GM12878 (cell line): ENCODE measurements around the gene RIPK3. TPM values are rescaled to one million over a fixed set of nuclear protein-coding genes. Genes with fewer than 3 reads are reported as not detected.

Source experiments
- EED ChIP-seq: sonication (generic); IDR thresholded peaks from 2 replicates; pipeline ENCODE4 v1.6.1; 2016; ENCODE audit warnings: antibody characterized with exemption, low read depth
- EGR1 ChIP-seq, 2 experiments: IDR thresholded peaks; 1 replicate in 1 of 2; 2 replicates in 1 of 2; pipeline ENCODE4 v1.6.1; 2011 to 2012; ENCODE audit warnings: low read depth in 2 of 2, low read length in 2 of 2, borderline replicate concordance in 1 of 2, mild to moderate bottlenecking in 1 of 2, moderate library complexity in 1 of 2
- ESRRA ChIP-seq: IDR thresholded peaks from 2 replicates; pipeline ENCODE4 v1.6.1; 2012; ENCODE audit warnings: mild to moderate bottlenecking, low read length, improper control_type of control experiment
- JUND ChIP-seq: IDR thresholded peaks from 2 replicates; pipeline ENCODE4 v1.6.1; 2012; ENCODE audit warnings: low read depth, mild to moderate bottlenecking, low read length, improper control_type of control experiment, moderate library complexity
- POLR2A ChIP-seq: IDR thresholded peaks from 2 replicates; pipeline ENCODE4 v1.6.1; 2011; ENCODE audit warnings: low read depth, mild to moderate bottlenecking, low read length
- POLR2AphosphoS2 ChIP-seq: IDR thresholded peaks from 2 replicates; pipeline ENCODE4 v1.6.1; 2011; ENCODE audit warnings: low read depth, mild to moderate bottlenecking, low read length, improper control_type of control experiment, moderate library complexity
- SIN3A ChIP-seq: IDR thresholded peaks from 2 replicates; pipeline ENCODE4 v1.6.1; 2012; ENCODE audit warnings: low read depth, low read length, improper control_type of control experiment
- TCF12 ChIP-seq: IDR thresholded peaks from 2 replicates; pipeline ENCODE4 v1.6.1; 2011; ENCODE audit warnings: low read depth, mild to moderate bottlenecking, low read length
- polyA plus RNA-seq, 11 experiments: library from polyadenylated mRNA; depleted of rRNA in 4 of 11; unstranded in 6 of 11; stranded (reverse) in 5 of 11; fragments of >200 nt; fragmentation: Nextera tagmentation in 4 of 11; fragmentation: Illumina TruSeq in 1 of 11; extraction: Ambion mirVana in 4 of 11; extraction: Trizol in 1 of 11; gene quantifications; 1 replicate in 1 of 11; 2 replicates in 10 of 11; pipeline versions ENCODE4 v1.2.1 to v1.2.3, GENCODE V29; 2011 to 2016; ENCODE audit warnings: inconsistent platforms in 2 of 11, missing spikeins in 2 of 11, low read depth in 1 of 11
- total RNA-seq, 4 experiments: library from RNA; depleted of rRNA in 3 of 4; stranded (reverse); fragments of >200 nt in 3 of 4; fragmentation: Illumina TruSeq in 1 of 4; extraction: Trizol in 1 of 4; gene quantifications; 2 replicates each; pipeline versions ENCODE4 v1.2.1 to v1.2.3, GENCODE V29; 2013 to 2021
- TF ChIP-seq, protein P1 (sequence below): fragments of 450-650 bp; IDR thresholded peaks from 2 replicates; pipeline ENCODE4 v1.6.1; 2016; ENCODE audit warnings: mild to moderate bottlenecking
- TF ChIP-seq, protein P2 (sequence below): fragments of 450-650 bp; conservative IDR thresholded peaks from 2 replicates; pipeline ENCODE4 v1.6.1; 2017; ENCODE audit warnings: mild to moderate bottlenecking, moderate library complexity
- TF ChIP-seq, protein P3 (sequence below): fragments of 150-350 bp; IDR thresholded peaks from 2 replicates; pipeline ENCODE4 v1.6.1; 2016; ENCODE audit warnings: low read depth, low read length
- TF ChIP-seq, protein P4 (sequence below): fragments of 450-650 bp; IDR thresholded peaks from 2 replicates; pipeline ENCODE4 v1.6.1; 2014; ENCODE audit warnings: mild to moderate bottlenecking
- TF ChIP-seq, protein P5 (sequence below): IDR thresholded peaks from 2 replicates; pipeline ENCODE4 v1.6.1; 2012; ENCODE audit warnings: mild to moderate bottlenecking, low read depth, low read length
- TF ChIP-seq, protein P6 (sequence below): fragments of 450-650 bp; IDR thresholded peaks from 2 replicates; pipeline ENCODE4 v1.6.1; 2017; ENCODE audit warnings: mild to moderate bottlenecking

The RIPK3 gene
- total and polyA plus RNA-seq, 10 of the 15 experiments (the other 5 are each of a cell fraction or from before 2014, with no cell fraction given) = 2.0 to 13.6 (median 8.1) TPM

DNA sequence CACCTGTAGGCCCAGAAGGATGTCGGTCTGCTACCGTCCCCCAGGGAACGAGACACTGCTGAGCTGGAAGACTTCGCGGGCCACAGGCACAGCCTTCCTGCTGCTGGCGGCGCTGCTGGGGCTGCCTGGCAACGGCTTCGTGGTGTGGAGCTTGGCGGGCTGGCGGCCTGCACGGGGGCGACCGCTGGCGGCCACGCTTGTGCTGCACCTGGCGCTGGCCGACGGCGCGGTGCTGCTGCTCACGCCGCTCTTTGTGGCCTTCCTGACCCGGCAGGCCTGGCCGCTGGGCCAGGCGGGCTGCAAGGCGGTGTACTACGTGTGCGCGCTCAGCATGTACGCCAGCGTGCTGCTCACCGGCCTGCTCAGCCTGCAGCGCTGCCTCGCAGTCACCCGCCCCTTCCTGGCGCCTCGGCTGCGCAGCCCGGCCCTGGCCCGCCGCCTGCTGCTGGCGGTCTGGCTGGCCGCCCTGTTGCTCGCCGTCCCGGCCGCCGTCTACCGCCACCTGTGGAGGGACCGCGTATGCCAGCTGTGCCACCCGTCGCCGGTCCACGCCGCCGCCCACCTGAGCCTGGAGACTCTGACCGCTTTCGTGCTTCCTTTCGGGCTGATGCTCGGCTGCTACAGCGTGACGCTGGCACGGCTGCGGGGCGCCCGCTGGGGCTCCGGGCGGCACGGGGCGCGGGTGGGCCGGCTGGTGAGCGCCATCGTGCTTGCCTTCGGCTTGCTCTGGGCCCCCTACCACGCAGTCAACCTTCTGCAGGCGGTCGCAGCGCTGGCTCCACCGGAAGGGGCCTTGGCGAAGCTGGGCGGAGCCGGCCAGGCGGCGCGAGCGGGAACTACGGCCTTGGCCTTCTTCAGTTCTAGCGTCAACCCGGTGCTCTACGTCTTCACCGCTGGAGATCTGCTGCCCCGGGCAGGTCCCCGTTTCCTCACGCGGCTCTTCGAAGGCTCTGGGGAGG, 28.9 kb downstream of the RIPK3 start, which contains the start of gene LTB4R (continued):
- TF ChIP-seq, protein P1, sequence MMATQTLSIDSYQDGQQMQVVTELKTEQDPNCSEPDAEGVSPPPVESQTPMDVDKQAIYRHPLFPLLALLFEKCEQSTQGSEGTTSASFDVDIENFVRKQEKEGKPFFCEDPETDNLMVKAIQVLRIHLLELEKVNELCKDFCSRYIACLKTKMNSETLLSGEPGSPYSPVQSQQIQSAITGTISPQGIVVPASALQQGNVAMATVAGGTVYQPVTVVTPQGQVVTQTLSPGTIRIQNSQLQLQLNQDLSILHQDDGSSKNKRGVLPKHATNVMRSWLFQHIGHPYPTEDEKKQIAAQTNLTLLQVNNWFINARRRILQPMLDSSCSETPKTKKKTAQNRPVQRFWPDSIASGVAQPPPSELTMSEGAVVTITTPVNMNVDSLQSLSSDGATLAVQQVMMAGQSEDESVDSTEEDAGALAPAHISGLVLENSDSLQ = peak; percentile 47; the same call in 1 of the 2 replicates
- TF ChIP-seq, protein P2, sequence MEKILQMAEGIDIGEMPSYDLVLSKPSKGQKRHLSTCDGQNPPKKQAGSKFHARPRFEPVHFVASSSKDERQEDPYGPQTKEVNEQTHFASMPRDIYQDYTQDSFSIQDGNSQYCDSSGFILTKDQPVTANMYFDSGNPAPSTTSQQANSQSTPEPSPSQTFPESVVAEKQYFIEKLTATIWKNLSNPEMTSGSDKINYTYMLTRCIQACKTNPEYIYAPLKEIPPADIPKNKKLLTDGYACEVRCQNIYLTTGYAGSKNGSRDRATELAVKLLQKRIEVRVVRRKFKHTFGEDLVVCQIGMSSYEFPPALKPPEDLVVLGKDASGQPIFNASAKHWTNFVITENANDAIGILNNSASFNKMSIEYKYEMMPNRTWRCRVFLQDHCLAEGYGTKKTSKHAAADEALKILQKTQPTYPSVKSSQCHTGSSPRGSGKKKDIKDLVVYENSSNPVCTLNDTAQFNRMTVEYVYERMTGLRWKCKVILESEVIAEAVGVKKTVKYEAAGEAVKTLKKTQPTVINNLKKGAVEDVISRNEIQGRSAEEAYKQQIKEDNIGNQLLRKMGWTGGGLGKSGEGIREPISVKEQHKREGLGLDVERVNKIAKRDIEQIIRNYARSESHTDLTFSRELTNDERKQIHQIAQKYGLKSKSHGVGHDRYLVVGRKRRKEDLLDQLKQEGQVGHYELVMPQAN = peak; percentile 62; the same call in 1 of the 2 replicates
- TF ChIP-seq JUND (no peak), TCF12 (0 out of 2 replicates have a peak, but pooled peaks have one; percentile 42), POLR2AphosphoS2 (no peak), EED (no peak), POLR2A (peak; percentile 54; the same call in 1 of the 2 replicates), SIN3A (peak; percentile 52; the same call in 1 of the 2 replicates), EGR1 (IDR thresholded peaks at IDR 0.05; ENCODE audit: borderline replicate concordance in 1 of 2, low read depth in 2 of 2, low read length in 2 of 2) (0 out of 3 replicates have a peak, but pooled peaks of 1 of the 2 experiments have one; percentile 25), ESRRA (no peak)
- TF ChIP-seq, protein P3, sequence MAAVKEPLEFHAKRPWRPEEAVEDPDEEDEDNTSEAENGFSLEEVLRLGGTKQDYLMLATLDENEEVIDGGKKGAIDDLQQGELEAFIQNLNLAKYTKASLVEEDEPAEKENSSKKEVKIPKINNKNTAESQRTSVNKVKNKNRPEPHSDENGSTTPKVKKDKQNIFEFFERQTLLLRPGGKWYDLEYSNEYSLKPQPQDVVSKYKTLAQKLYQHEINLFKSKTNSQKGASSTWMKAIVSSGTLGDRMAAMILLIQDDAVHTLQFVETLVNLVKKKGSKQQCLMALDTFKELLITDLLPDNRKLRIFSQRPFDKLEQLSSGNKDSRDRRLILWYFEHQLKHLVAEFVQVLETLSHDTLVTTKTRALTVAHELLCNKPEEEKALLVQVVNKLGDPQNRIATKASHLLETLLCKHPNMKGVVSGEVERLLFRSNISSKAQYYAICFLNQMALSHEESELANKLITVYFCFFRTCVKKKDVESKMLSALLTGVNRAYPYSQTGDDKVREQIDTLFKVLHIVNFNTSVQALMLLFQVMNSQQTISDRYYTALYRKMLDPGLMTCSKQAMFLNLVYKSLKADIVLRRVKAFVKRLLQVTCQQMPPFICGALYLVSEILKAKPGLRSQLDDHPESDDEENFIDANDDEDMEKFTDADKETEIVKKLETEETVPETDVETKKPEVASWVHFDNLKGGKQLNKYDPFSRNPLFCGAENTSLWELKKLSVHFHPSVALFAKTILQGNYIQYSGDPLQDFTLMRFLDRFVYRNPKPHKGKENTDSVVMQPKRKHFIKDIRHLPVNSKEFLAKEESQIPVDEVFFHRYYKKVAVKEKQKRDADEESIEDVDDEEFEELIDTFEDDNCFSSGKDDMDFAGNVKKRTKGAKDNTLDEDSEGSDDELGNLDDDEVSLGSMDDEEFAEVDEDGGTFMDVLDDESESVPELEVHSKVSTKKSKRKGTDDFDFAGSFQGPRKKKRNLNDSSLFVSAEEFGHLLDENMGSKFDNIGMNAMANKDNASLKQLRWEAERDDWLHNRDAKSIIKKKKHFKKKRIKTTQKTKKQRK = no peak
- TF ChIP-seq, protein P4, sequence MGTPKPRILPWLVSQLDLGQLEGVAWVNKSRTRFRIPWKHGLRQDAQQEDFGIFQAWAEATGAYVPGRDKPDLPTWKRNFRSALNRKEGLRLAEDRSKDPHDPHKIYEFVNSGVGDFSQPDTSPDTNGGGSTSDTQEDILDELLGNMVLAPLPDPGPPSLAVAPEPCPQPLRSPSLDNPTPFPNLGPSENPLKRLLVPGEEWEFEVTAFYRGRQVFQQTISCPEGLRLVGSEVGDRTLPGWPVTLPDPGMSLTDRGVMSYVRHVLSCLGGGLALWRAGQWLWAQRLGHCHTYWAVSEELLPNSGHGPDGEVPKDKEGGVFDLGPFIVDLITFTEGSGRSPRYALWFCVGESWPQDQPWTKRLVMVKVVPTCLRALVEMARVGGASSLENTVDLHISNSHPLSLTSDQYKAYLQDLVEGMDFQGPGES = no peak
- TF ChIP-seq, protein P5, sequence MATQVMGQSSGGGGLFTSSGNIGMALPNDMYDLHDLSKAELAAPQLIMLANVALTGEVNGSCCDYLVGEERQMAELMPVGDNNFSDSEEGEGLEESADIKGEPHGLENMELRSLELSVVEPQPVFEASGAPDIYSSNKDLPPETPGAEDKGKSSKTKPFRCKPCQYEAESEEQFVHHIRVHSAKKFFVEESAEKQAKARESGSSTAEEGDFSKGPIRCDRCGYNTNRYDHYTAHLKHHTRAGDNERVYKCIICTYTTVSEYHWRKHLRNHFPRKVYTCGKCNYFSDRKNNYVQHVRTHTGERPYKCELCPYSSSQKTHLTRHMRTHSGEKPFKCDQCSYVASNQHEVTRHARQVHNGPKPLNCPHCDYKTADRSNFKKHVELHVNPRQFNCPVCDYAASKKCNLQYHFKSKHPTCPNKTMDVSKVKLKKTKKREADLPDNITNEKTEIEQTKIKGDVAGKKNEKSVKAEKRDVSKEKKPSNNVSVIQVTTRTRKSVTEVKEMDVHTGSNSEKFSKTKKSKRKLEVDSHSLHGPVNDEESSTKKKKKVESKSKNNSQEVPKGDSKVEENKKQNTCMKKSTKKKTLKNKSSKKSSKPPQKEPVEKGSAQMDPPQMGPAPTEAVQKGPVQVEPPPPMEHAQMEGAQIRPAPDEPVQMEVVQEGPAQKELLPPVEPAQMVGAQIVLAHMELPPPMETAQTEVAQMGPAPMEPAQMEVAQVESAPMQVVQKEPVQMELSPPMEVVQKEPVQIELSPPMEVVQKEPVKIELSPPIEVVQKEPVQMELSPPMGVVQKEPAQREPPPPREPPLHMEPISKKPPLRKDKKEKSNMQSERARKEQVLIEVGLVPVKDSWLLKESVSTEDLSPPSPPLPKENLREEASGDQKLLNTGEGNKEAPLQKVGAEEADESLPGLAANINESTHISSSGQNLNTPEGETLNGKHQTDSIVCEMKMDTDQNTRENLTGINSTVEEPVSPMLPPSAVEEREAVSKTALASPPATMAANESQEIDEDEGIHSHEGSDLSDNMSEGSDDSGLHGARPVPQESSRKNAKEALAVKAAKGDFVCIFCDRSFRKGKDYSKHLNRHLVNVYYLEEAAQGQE = 0 out of 2 replicates have a peak, but pooled peaks have one; percentile 47
- TF ChIP-seq, protein P6, sequence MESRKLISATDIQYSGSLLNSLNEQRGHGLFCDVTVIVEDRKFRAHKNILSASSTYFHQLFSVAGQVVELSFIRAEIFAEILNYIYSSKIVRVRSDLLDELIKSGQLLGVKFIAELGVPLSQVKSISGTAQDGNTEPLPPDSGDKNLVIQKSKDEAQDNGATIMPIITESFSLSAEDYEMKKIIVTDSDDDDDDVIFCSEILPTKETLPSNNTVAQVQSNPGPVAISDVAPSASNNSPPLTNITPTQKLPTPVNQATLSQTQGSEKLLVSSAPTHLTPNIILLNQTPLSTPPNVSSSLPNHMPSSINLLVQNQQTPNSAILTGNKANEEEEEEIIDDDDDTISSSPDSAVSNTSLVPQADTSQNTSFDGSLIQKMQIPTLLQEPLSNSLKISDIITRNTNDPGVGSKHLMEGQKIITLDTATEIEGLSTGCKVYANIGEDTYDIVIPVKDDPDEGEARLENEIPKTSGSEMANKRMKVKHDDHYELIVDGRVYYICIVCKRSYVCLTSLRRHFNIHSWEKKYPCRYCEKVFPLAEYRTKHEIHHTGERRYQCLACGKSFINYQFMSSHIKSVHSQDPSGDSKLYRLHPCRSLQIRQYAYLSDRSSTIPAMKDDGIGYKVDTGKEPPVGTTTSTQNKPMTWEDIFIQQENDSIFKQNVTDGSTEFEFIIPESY = no peak
